Hepatocyte (in vitro differentiated cells): ENCODE data around the gene PYGL.

ENCODE experiments used
- CTCF ChIP-seq: fragments of 200-600 bp; sonication (generic); IDR thresholded peaks from 2 replicates; pipeline ENCODE4 v1.5.1; 2016; ENCODE audit warnings: antibody characterized with exemption, mild to moderate bottlenecking; ENCODE audit not compliant: poor library complexity
- EZH2 ChIP-seq: fragments of 200-600 bp; sonication (generic); IDR thresholded peaks from 2 replicates; pipeline ENCODE4 v1.6.1; 2016; ENCODE audit warnings: antibody characterized with exemption, mild to moderate bottlenecking, borderline replicate concordance

GRCh38 chr14:50943261-50943942 lies 881 bp downstream of the PYGL start:
- no peak for TF ChIP-seq CTCF
- no peak for TF ChIP-seq EZH2
